NCI-H1105 (cell line): ENCODE data around the gene EGFL8.
A peak's percentile ranks its signal among the peaks of the same experiment; 100 is the strongest.
"Not testable (repeated sequence)": the region's sequence is repeated elsewhere in the genome, so short reads cannot be mapped to it uniquely, and the experiment has no call there.

Source experiments
- DNase-seq: peaks from one replicate; lab custom pipeline; 2025; lab: John Stamatoyannopoulos, UW

The EGFL8 gene

GRCh38 chr6:32184084-32184640 is 19.8 kb downstream of the EGFL8 start, which contains the start of gene AGER:
Gene AGER, minus strand, starts transcription at chr6:32184253. Its CDS starts 31 bp downstream, at chr6:32184222.
- no peak for DNase-seq

GRCh38 chr6:32185681-32186131 is 21.3 kb downstream of the EGFL8 start:
- not testable (repeated sequence) for DNase-seq

- not testable (repeated sequence) for DNase-seq
These were observed 21.9 kb downstream of the EGFL8 start for GRCh38 chr6:32186151-32186840.

- no peak for DNase-seq
These were observed 22.8 kb downstream of the EGFL8 start for GRCh38 chr6:32187009-32187709.

- not testable (repeated sequence) for DNase-seq
These were observed 23.5 kb downstream of the EGFL8 start for GRCh38 chr6:32187725-32188380.

- no peak for DNase-seq
These were observed 24.1 kb downstream of the EGFL8 start for GRCh38 chr6:32188381-32189068.

GRCh38 chr6:32189069-32189741 is 24.8 kb downstream of the EGFL8 start:
- DNase-seq, result no peak

GRCh38 chr6:32189742-32190053 is 25.3 kb downstream of the EGFL8 start:
- DNase-seq, result no peak

- peak; percentile 85 for DNase-seq
These were observed 25.9 kb downstream of the EGFL8 start, which contains the start of gene PBX2 for GRCh38 chr6:32190054-32190851. Gene PBX2, minus strand, starts transcription at chr6:32190202. Its CDS starts 287 bp downstream, at chr6:32189915.

- no peak for DNase-seq
These were observed 26.7 kb downstream of the EGFL8 start for GRCh38 chr6:32190911-32191677.

- DNase-seq, result no peak
These were observed 27.6 kb downstream of the EGFL8 start for GRCh38 chr6:32191696-32192607.

- DNase-seq, result no peak
These were observed 28.2 kb downstream of the EGFL8 start, which contains the start of gene GPSM3 for GRCh38 chr6:32192608-32193039. Gene GPSM3, minus strand, starts transcription at chr6:32192643. Its CDS starts 130 bp downstream, at chr6:32192513.

GRCh38 chr6:32193096-32193495 is 28.7 kb downstream of the EGFL8 start:
- DNase-seq, result not testable (repeated sequence)

GRCh38 chr6:32194388-32194787 is 30.0 kb downstream of the EGFL8 start:
- no peak for DNase-seq

GRCh38 chr6:32194825-32195651 is 30.6 kb downstream of the EGFL8 start:
- DNase-seq, result peak; percentile 6

GRCh38 chr6:32195652-32195901 is 31.2 kb downstream of the EGFL8 start:
- DNase-seq, result peak; percentile 99

- DNase-seq, result peak; percentile 87
These were observed 31.7 kb downstream of the EGFL8 start for GRCh38 chr6:32195902-32196681.
